K562 (cell line): ENCODE results near the gene VANGL1. TPM values are rescaled to one million over a fixed set of nuclear protein-coding genes. Genes with fewer than 3 reads are reported as not detected.

Source experiments
- ATAC-seq: fragments of 200-7000 bp; cut with Tn5 transposase; 3 replicates; pipeline ENCODE4 v1.9.1; 2020; ENCODE audit warnings: moderate library complexity
- BruUV-seq: library from RNA; stranded (reverse); fragments of 400-500 nt; replicated peaks from 2 replicates; lab custom pipeline; 2021; lab: Mats Ljungman, UMichigan
- CTCF ChIA-PET: fragments of 300-600 bp; formaldehyde crosslinking; extraction: SDS; loops from one replicate; lab custom pipeline; 2021; ENCODE audit warnings: low intra/inter-chr PET ratio; lab: Yijun Ruan, JAX
- POLR2A ChIA-PET: fragments of 300-600, 350-650 bp; sonication (Branson Sonifier 250); formaldehyde crosslinking; extraction: SDS; loops from one replicate; lab custom pipeline; 2021; ENCODE audit warnings: antibody characterized with exemption, inconsistent platforms; lab: Yijun Ruan, JAX
- DNase-seq, 4 experiments: peaks; one replicate each; pipeline versions ENCODE4 v3.0.0 to v3.0.0-alpha.2; 2011 to 2018; ENCODE audit warnings: low spot score in 3 of 4, mixed read lengths in 3 of 4; ENCODE audit errors: extremely low read depth in 1 of 4
- FAIRE-seq: peaks from 2 replicates; lab custom pipeline; 2011; peaks lifted over from hg19 to GRCh38; lab: Jason Lieb, UNC
- H2AFZ ChIP-seq: 2 replicates; pipeline ENCODE4 v1.6.0; 2011; ENCODE audit warnings: low read depth, low read length, control low read depth, inconsistent platforms
- H3K27ac ChIP-seq: fragments of 200-600 bp; 3 replicates; pipeline ENCODE4 v1.8.0; 2011; ENCODE audit warnings: low read depth, mild to moderate bottlenecking, control low read depth, inconsistent platforms, low read length, moderate library complexity, mixed read lengths; ENCODE audit errors: extremely low read depth
- H3K27me3 ChIP-seq, 2 experiments: fragments of 300-600 bp in 1 of 2; 2 replicates in 1 of 2; 3 replicates in 1 of 2; pipeline versions ENCODE4 v1.6.0 to v1.8.0; 2011; ENCODE audit warnings: inconsistent platforms in 2 of 2, low read length in 2 of 2, mild to moderate bottlenecking in 1 of 2, mixed read lengths in 1 of 2, moderate library complexity in 1 of 2; ENCODE audit not compliant: control insufficient read depth in 2 of 2, insufficient read depth in 2 of 2
- H3K36me3 ChIP-seq: fragments of 300-600 bp; 3 replicates; pipeline ENCODE4 v1.8.0; 2011; ENCODE audit warnings: mild to moderate bottlenecking, low read length, inconsistent platforms; ENCODE audit not compliant: control insufficient read depth, insufficient read depth
- H3K4me1 ChIP-seq, 2 experiments: fragments of 200-600 bp in 1 of 2; replicated peaks in 1 of 2; 2 replicates in 1 of 2; 3 replicates in 1 of 2; pipeline versions ENCODE4 v1.5.1 to v1.8.0; 2011; ENCODE audit warnings: inconsistent platforms in 2 of 2, low read length in 2 of 2, mild to moderate bottlenecking in 1 of 2, mixed read lengths in 1 of 2, moderate library complexity in 1 of 2; ENCODE audit not compliant: control insufficient read depth in 2 of 2, insufficient read depth in 2 of 2
- H3K4me2 ChIP-seq: 2 replicates; pipeline ENCODE4 v1.6.1; 2011; ENCODE audit warnings: low read length, control low read depth, inconsistent platforms, mixed read lengths; ENCODE audit not compliant: insufficient read depth
- H3K4me3 ChIP-seq: fragments of 200-600 bp; sonication (generic), shearing (Covaris generic); 2 replicates; pipeline ENCODE4 v1.5.1; 2016; ENCODE audit warnings: control low read depth, inconsistent platforms
- H3K79me2 ChIP-seq: fragments of 200-600 bp; 3 replicates; pipeline ENCODE4 v1.8.0; 2011; ENCODE audit warnings: low read length, inconsistent platforms; ENCODE audit not compliant: control insufficient read depth, insufficient read depth
- H3K9ac ChIP-seq, 2 experiments: 2 replicates each; pipeline versions ENCODE4 v1.6.0 to v1.6.1; 2011; ENCODE audit warnings: low read depth in 2 of 2, low read length in 2 of 2, control low read depth in 1 of 2, inconsistent platforms in 1 of 2, mild to moderate bottlenecking in 1 of 2, mixed read lengths in 1 of 2; ENCODE audit not compliant: insufficient read depth in 1 of 2
- H3K9me1 ChIP-seq: one replicate; pipeline ENCODE4 v1.6.0; 2011; ENCODE audit warnings: inconsistent platforms, mild to moderate bottlenecking, low read length, moderate library complexity; ENCODE audit not compliant: control insufficient read depth, insufficient read depth
- H3K9me3 ChIP-seq: replicated peaks from 2 replicates; pipeline ENCODE4 v1.5.1; 2011; ENCODE audit warnings: low read depth, low read length, inconsistent platforms; ENCODE audit not compliant: control insufficient read depth, insufficient read depth
- H4K20me1 ChIP-seq: replicated peaks from 2 replicates; pipeline ENCODE4 v1.6.1; 2011; ENCODE audit warnings: low read length, inconsistent platforms, mixed read lengths; ENCODE audit not compliant: control insufficient read depth, insufficient read depth
- BRF1 ChIP-seq: IDR thresholded peaks from 3 replicates; pipeline ENCODE4 v1.6.1; 2011; ENCODE audit warnings: borderline replicate concordance, mild to moderate bottlenecking; ENCODE audit not compliant: insufficient read length; ENCODE audit errors: extremely low read depth
- C11orf30 ChIP-seq: fragments of 450-650 bp; IDR thresholded peaks from 2 replicates; pipeline ENCODE4 v1.6.1; 2016; ENCODE audit warnings: low read depth, mild to moderate bottlenecking
- ESRRA ChIP-seq: fragments of 450-650 bp; IDR thresholded peaks from 2 replicates; pipeline ENCODE4 v1.6.1; 2014; ENCODE audit warnings: low read depth, mild to moderate bottlenecking, moderate library complexity, borderline replicate concordance
- JUN ChIP-seq, 2 experiments: sonication (generic) in 1 of 2; formaldehyde crosslinking in 1 of 2; IDR thresholded peaks; 2 replicates each; pipeline versions ENCODE4 v1.6.1 to v1.8.0; 2012 to 2022; ENCODE audit warnings: borderline replicate concordance in 2 of 2, mild to moderate bottlenecking in 2 of 2, improper control_type of control experiment in 1 of 2, low read depth in 1 of 2, low read length in 1 of 2, missing genetic modification reagents in 1 of 2
- MGA ChIP-seq: fragments of 450-650 bp; IDR thresholded peaks from 2 replicates; pipeline ENCODE4 v1.6.1; 2016; ENCODE audit warnings: mild to moderate bottlenecking, moderate library complexity
- PKNOX1 ChIP-seq: fragments of 450-650 bp; IDR thresholded peaks from 2 replicates; pipeline ENCODE4 v1.6.1; 2016
- SMAD1 ChIP-seq: fragments of 150-350 bp; IDR thresholded peaks from 2 replicates; pipeline ENCODE4 v1.6.1; 2014; ENCODE audit warnings: low read length, low read depth; ENCODE audit not compliant: partially characterized antibody
- STAT5A ChIP-seq: IDR thresholded peaks from 2 replicates; pipeline ENCODE4 v1.6.1; 2012; ENCODE audit warnings: low read length, inconsistent platforms, borderline replicate concordance
- TEAD2 ChIP-seq: fragments of 450-650 bp; IDR thresholded peaks from 2 replicates; pipeline ENCODE4 v1.6.1; 2016; ENCODE audit warnings: missing genetic modification characterization, control low read depth, missing compliant biosample characterization
- ZNF146 ChIP-seq: IDR thresholded peaks from one replicate; pipeline ENCODE4 v1.6.1; 2018; ENCODE audit warnings: missing compliant biosample characterization; ENCODE audit not compliant: unreplicated experiment
- ZNF785 ChIP-seq: fragments of 250-450 bp; sonication (Bioruptor Pico); IDR thresholded peaks from 2 replicates; pipeline ENCODE4 v1.4.0; 2020; ENCODE audit warnings: mild to moderate bottlenecking
- in situ Hi-C: fragments of 300-500 bp; cut with MboI; formaldehyde crosslinking; loops from 4 replicates; pipeline ENCODE4 v1.15.0; 2018; ENCODE audit warnings: inconsistent platforms, mixed read lengths
- intact Hi-C: fragments of 100-400 bp; cut with micrococcal nuclease; formaldehyde crosslinking; loops from 2 replicates; pipeline ENCODE4 v1.14.2; 2022
- polyA plus RNA-seq, 8 experiments: library from polyadenylated mRNA; depleted of rRNA in 4 of 8; stranded (reverse) in 5 of 8; unstranded in 3 of 8; fragments of >200 nt; fragmentation: Nextera tagmentation in 2 of 8; fragmentation: Illumina TruSeq in 1 of 8; extraction: Ambion mirVana in 2 of 8; extraction: Trizol in 1 of 8; gene quantifications; 2 replicates each; pipeline versions ENCODE4 v1.2.1 to v1.2.3, GENCODE V29; 2011 to 2014; ENCODE audit warnings: inconsistent platforms in 1 of 8, missing spikeins in 1 of 8
- total RNA-seq, 7 experiments: library from RNA; depleted of rRNA in 6 of 7; stranded (reverse); fragments of >200 nt in 6 of 7; fragmentation: Illumina TruSeq in 2 of 7; extraction: Trizol in 2 of 7; gene quantifications; 2 replicates each; pipeline versions ENCODE4 v1.2.1 to v1.2.3, GENCODE V29; 2011 to 2021; ENCODE audit warnings: low replicate concordance in 1 of 7

VANGL1 gene
- total and polyA plus RNA-seq, 9 of the 15 experiments (the other 6 are each of a cell fraction or from before 2014, with no cell fraction given) = 0.90 to 12.8 (median 9.6) TPM

- ChIA-PET POLR2A (interaction anchor here (0.7 kb wide), 1 partner anchor 12 kb away, joined by 3 read pairs; no protein-coding TSS in a partner anchor), CTCF (no interaction called here)
- DNase-seq (no peak), ATAC-seq (no peak), FAIRE-seq (no peak)
- intact Hi-C loops = no loop called here
- Histone ChIP-seq H3K36me3 (no peaks in the 10 kb centered on the region), H3K9ac (no peak overlapping the region), H3K4me3 (no peak overlapping the region), H2AFZ (no peak overlapping the region), H3K27me3 (0 out of 5 replicates have a peak, but pooled peaks cover 0 to 3% of the 10 kb centered on the region in 2 experiments), H3K4me2 (no peak overlapping the region), H3K4me1 (no peaks in the 10 kb centered on the region), H4K20me1 (no peaks in the 10 kb centered on the region), H3K27ac (no peak overlapping the region), H3K79me2 (no peaks in the 10 kb centered on the region), H3K9me3 (no peaks in the 10 kb centered on the region), H3K9me1 (no peaks in the 10 kb centered on the region)
- no TSS peak for BruUV-seq
- in situ Hi-C loops = no loop called here
- TF ChIP-seq SMAD1 (no peak), BRF1 (no peak), ZNF785 (CRISPR knock-in tag) (no peak), STAT5A (no peak), MGA (no peak), PKNOX1 (no peak), JUN (IDR thresholded peaks at IDR 0.05; ENCODE audit: borderline replicate concordance, low read depth, low read length) (no peak), JUN (CRISPR knock-in tag; IDR thresholded peaks at IDR 0.05; ENCODE audit: borderline replicate concordance) (no peak), ESRRA (no peak), TEAD2 (no peak), ZNF146 (no peak), C11orf30 (no peak)
These were observed 21.3 kb upstream of the VANGL1 start for GRCh38 chr1:115620453-115620852.
